K562 (cell line): Measurements from ENCODE around the gene PPIC. TPM values are rescaled to one million over a fixed set of nuclear protein-coding genes. Genes with fewer than 3 reads are reported as not detected.

Experiments
- ATAC-seq: fragments of 200-7000 bp; cut with Tn5 transposase; 3 replicates; pipeline ENCODE4 v1.9.1; 2020; ENCODE audit warnings: moderate library complexity
- BruUV-seq: library from RNA; stranded (reverse); fragments of 400-500 nt; replicated peaks from 2 replicates; lab custom pipeline; 2021; lab: Mats Ljungman, UMichigan
- CTCF ChIA-PET: fragments of 300-600 bp; formaldehyde crosslinking; extraction: SDS; loops from one replicate; lab custom pipeline; 2021; ENCODE audit warnings: low intra/inter-chr PET ratio; lab: Yijun Ruan, JAX
- POLR2A ChIA-PET: fragments of 300-600, 350-650 bp; sonication (Branson Sonifier 250); formaldehyde crosslinking; extraction: SDS; loops from one replicate; lab custom pipeline; 2021; ENCODE audit warnings: antibody characterized with exemption, inconsistent platforms; lab: Yijun Ruan, JAX
- DNase-seq, 4 experiments: peaks; one replicate each; pipeline versions ENCODE4 v3.0.0 to v3.0.0-alpha.2; 2011 to 2018; ENCODE audit warnings: low spot score in 3 of 4, mixed read lengths in 3 of 4; ENCODE audit errors: extremely low read depth in 1 of 4
- FAIRE-seq: peaks from 2 replicates; lab custom pipeline; 2011; peaks lifted over from hg19 to GRCh38; lab: Jason Lieb, UNC
- H2AFZ ChIP-seq: 2 replicates; pipeline ENCODE4 v1.6.0; 2011; ENCODE audit warnings: low read depth, low read length, control low read depth, inconsistent platforms
- H3K27ac ChIP-seq: fragments of 200-600 bp; 3 replicates; pipeline ENCODE4 v1.8.0; 2011; ENCODE audit warnings: low read depth, mild to moderate bottlenecking, control low read depth, inconsistent platforms, low read length, moderate library complexity, mixed read lengths; ENCODE audit errors: extremely low read depth
- H3K27me3 ChIP-seq, 2 experiments: fragments of 300-600 bp in 1 of 2; 2 replicates in 1 of 2; 3 replicates in 1 of 2; pipeline versions ENCODE4 v1.6.0 to v1.8.0; 2011; ENCODE audit warnings: inconsistent platforms in 2 of 2, low read length in 2 of 2, mild to moderate bottlenecking in 1 of 2, mixed read lengths in 1 of 2, moderate library complexity in 1 of 2; ENCODE audit not compliant: control insufficient read depth in 2 of 2, insufficient read depth in 2 of 2
- H3K36me3 ChIP-seq: fragments of 300-600 bp; 3 replicates; pipeline ENCODE4 v1.8.0; 2011; ENCODE audit warnings: mild to moderate bottlenecking, low read length, inconsistent platforms; ENCODE audit not compliant: control insufficient read depth, insufficient read depth
- H3K4me1 ChIP-seq, 2 experiments: fragments of 200-600 bp in 1 of 2; replicated peaks in 1 of 2; 2 replicates in 1 of 2; 3 replicates in 1 of 2; pipeline versions ENCODE4 v1.5.1 to v1.8.0; 2011; ENCODE audit warnings: inconsistent platforms in 2 of 2, low read length in 2 of 2, mild to moderate bottlenecking in 1 of 2, mixed read lengths in 1 of 2, moderate library complexity in 1 of 2; ENCODE audit not compliant: control insufficient read depth in 2 of 2, insufficient read depth in 2 of 2
- H3K4me2 ChIP-seq: 2 replicates; pipeline ENCODE4 v1.6.1; 2011; ENCODE audit warnings: low read length, control low read depth, inconsistent platforms, mixed read lengths; ENCODE audit not compliant: insufficient read depth
- H3K4me3 ChIP-seq: fragments of 200-600 bp; sonication (generic), shearing (Covaris generic); 2 replicates; pipeline ENCODE4 v1.5.1; 2016; ENCODE audit warnings: control low read depth, inconsistent platforms
- H3K79me2 ChIP-seq: fragments of 200-600 bp; 3 replicates; pipeline ENCODE4 v1.8.0; 2011; ENCODE audit warnings: low read length, inconsistent platforms; ENCODE audit not compliant: control insufficient read depth, insufficient read depth
- H3K9ac ChIP-seq, 2 experiments: 2 replicates each; pipeline versions ENCODE4 v1.6.0 to v1.6.1; 2011; ENCODE audit warnings: low read depth in 2 of 2, low read length in 2 of 2, control low read depth in 1 of 2, inconsistent platforms in 1 of 2, mild to moderate bottlenecking in 1 of 2, mixed read lengths in 1 of 2; ENCODE audit not compliant: insufficient read depth in 1 of 2
- H3K9me1 ChIP-seq: one replicate; pipeline ENCODE4 v1.6.0; 2011; ENCODE audit warnings: inconsistent platforms, mild to moderate bottlenecking, low read length, moderate library complexity; ENCODE audit not compliant: control insufficient read depth, insufficient read depth
- H3K9me3 ChIP-seq: replicated peaks from 2 replicates; pipeline ENCODE4 v1.5.1; 2011; ENCODE audit warnings: low read depth, low read length, inconsistent platforms; ENCODE audit not compliant: control insufficient read depth, insufficient read depth
- H4K20me1 ChIP-seq: replicated peaks from 2 replicates; pipeline ENCODE4 v1.6.1; 2011; ENCODE audit warnings: low read length, inconsistent platforms, mixed read lengths; ENCODE audit not compliant: control insufficient read depth, insufficient read depth
- KAT7 ChIP-seq: sonication (generic); formaldehyde crosslinking; IDR thresholded peaks from 2 replicates; pipeline ENCODE4 v1.8.0; 2022; ENCODE audit warnings: missing genetic modification reagents, mild to moderate bottlenecking, borderline replicate concordance
- RBM39 ChIP-seq: fragments of 200-400 bp; formaldehyde crosslinking; optimal IDR thresholded peaks from 2 replicates; pipeline ENCODE3; 2018; ENCODE audit warnings: low read depth, low read length
- RNF2 ChIP-seq: sonication (generic); IDR thresholded peaks from 2 replicates; pipeline ENCODE4 v1.6.1; 2016
- RUNX1 ChIP-seq: sonication (generic); IDR thresholded peaks from 2 replicates; pipeline ENCODE4 v1.6.1; 2016; ENCODE audit warnings: antibody characterized with exemption, low read depth
- STAT5B ChIP-seq: fragments of 250-450 bp; sonication (Bioruptor Pico); IDR thresholded peaks from 2 replicates; pipeline ENCODE4 v1.8.0; 2021; ENCODE audit warnings: mild to moderate bottlenecking, inconsistent platforms
- ZC3H4 ChIP-seq: sonication (generic); formaldehyde crosslinking; IDR thresholded peaks from 2 replicates; pipeline ENCODE4 v1.9.0; 2021; ENCODE audit warnings: missing genetic modification reagents, borderline replicate concordance
- WGBS: fragments of 100-300 bp; shearing (Covaris generic); methylation state at CpG from one replicate; pipeline ENCODE4 v1.1.6; 2016; ENCODE audit warnings: low coverage, mixed read lengths; ENCODE audit not compliant: insufficient coverage; ENCODE audit errors: missing lambda C conversion rate; 5-methylcytosine and 5-hydroxymethylcytosine counted together
- in situ Hi-C: fragments of 300-500 bp; cut with MboI; formaldehyde crosslinking; loops from 4 replicates; pipeline ENCODE4 v1.15.0; 2018; ENCODE audit warnings: inconsistent platforms, mixed read lengths
- intact Hi-C: fragments of 100-400 bp; cut with micrococcal nuclease; formaldehyde crosslinking; loops from 2 replicates; pipeline ENCODE4 v1.14.2; 2022
- polyA plus RNA-seq, 8 experiments: library from polyadenylated mRNA; depleted of rRNA in 4 of 8; stranded (reverse) in 5 of 8; unstranded in 3 of 8; fragments of >200 nt; fragmentation: Nextera tagmentation in 2 of 8; fragmentation: Illumina TruSeq in 1 of 8; extraction: Ambion mirVana in 2 of 8; extraction: Trizol in 1 of 8; gene quantifications; 2 replicates each; pipeline versions ENCODE4 v1.2.1 to v1.2.3, GENCODE V29; 2011 to 2014; ENCODE audit warnings: inconsistent platforms in 1 of 8, missing spikeins in 1 of 8
- total RNA-seq, 7 experiments: library from RNA; depleted of rRNA in 6 of 7; stranded (reverse); fragments of >200 nt in 6 of 7; fragmentation: Illumina TruSeq in 2 of 7; extraction: Trizol in 2 of 7; gene quantifications; 2 replicates each; pipeline versions ENCODE4 v1.2.1 to v1.2.3, GENCODE V29; 2011 to 2021; ENCODE audit warnings: low replicate concordance in 1 of 7
- TF ChIP-seq, protein P1 (sequence below): sonication (generic); formaldehyde crosslinking; IDR thresholded peaks from 2 replicates; pipeline ENCODE4 v1.8.1; 2022; ENCODE audit warnings: missing genetic modification reagents
- TF ChIP-seq, protein P2 (sequence below): fragments of 200-800 bp; sonication (Bioruptor generic); IDR thresholded peaks from 2 replicates; pipeline ENCODE4 v1.6.1; 2017; ENCODE audit warnings: missing genetic modification characterization, missing compliant biosample characterization
- TF ChIP-seq, protein P3 (sequence below): IDR thresholded peaks from 2 replicates; pipeline ENCODE4 v1.6.1; 2012; ENCODE audit warnings: low read depth, low read length, improper control_type of control experiment, borderline replicate concordance
- TF ChIP-seq, protein P4 (sequence below): sonication (generic); formaldehyde crosslinking; IDR thresholded peaks from 2 replicates; pipeline ENCODE4 v1.8.0; 2023; ENCODE audit warnings: missing genetic modification reagents, mild to moderate bottlenecking, borderline replicate concordance

Gene PPIC
- total and polyA plus RNA-seq, 9 of the 15 experiments (the other 6 are each of a cell fraction or from before 2014, with no cell fraction given): 1.3 to 4.5 (median 2.8) TPM

DNA sequence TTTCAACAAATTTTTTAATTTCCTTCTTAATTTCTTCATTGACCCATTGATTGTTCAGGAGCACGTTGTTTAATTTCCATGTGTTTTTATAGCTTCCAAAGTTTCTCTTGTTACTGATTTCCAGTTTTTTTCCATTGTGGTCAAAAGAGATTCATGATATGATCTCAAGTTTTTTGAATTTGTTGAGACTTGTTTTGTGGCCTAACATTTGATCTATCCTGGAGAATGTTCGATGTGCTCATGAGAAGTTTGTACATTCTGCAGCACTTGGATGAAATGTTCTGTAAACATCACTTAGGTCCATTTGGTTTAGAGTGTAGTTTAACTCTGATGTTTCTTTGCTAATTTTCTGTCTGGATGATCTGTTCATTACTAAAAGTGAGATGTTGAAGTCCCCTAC is 14.7 kb upstream of the PPIC start (continued):
- TF ChIP-seq RBM39: no peak
- TF ChIP-seq, protein P1, sequence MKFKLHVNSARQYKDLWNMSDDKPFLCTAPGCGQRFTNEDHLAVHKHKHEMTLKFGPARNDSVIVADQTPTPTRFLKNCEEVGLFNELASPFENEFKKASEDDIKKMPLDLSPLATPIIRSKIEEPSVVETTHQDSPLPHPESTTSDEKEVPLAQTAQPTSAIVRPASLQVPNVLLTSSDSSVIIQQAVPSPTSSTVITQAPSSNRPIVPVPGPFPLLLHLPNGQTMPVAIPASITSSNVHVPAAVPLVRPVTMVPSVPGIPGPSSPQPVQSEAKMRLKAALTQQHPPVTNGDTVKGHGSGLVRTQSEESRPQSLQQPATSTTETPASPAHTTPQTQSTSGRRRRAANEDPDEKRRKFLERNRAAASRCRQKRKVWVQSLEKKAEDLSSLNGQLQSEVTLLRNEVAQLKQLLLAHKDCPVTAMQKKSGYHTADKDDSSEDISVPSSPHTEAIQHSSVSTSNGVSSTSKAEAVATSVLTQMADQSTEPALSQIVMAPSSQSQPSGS (CRISPR knock-in tag): no peak
- TF ChIP-seq, all 486 proteins: peak for 0

DNA sequence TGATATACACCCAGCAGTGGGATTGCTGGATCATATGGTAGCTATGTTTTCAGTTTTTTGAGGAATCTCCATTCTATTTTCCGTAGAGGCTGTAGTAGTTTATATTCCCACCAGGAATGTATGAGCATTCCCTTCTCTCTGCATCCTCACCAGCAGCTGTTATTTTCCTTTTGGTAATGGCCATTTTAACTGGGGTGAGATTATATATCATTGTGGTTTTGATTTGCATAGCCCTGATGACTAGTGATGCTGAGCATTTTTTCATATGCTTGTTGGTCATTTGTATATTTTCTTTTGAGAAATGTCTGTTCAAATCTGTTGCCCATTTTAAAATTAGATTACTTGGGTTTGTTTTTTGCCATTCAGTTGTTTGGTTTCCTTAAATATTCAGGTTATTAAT is 11.2 kb upstream of the PPIC start:
- no TSS peak for BruUV-seq
- Histone ChIP-seq H3K4me3 (no peak overlapping the region), H3K27ac (no peak overlapping the region), H3K4me1 (no peaks in the 10 kb centered on the region), H3K9me3 (no peaks in the 10 kb centered on the region), H3K27me3 (peaks cover 0 to 8% of the 10 kb centered on the region in 2 experiments; a peak in 1 of 5 replicates), H3K9ac (no peak overlapping the region), H4K20me1 (no peaks in the 10 kb centered on the region), H3K9me1 (no peaks in the 10 kb centered on the region), H3K4me2 (no peak overlapping the region), H2AFZ (no peak overlapping the region), H3K79me2 (no peaks in the 10 kb centered on the region), H3K36me3 (no peaks in the 10 kb centered on the region)
- FAIRE-seq: no peak
- intact Hi-C loops: no loop called here
- POLR2A ChIA-PET: no interaction called here
- CTCF ChIA-PET: no interaction called here
- in situ Hi-C loops: no loop called here
- ATAC-seq: no peak
- WGBS: 13% methylated on average over 1 of the region's 1 CpG
- DNase-seq: no peak
- TF ChIP-seq RNF2 (no peak), RUNX1 (no peak), KAT7 (CRISPR knock-in tag) (no peak), ZC3H4 (CRISPR knock-in tag) (no peak), STAT5B (CRISPR knock-in tag) (no peak)
- TF ChIP-seq, protein P2, sequence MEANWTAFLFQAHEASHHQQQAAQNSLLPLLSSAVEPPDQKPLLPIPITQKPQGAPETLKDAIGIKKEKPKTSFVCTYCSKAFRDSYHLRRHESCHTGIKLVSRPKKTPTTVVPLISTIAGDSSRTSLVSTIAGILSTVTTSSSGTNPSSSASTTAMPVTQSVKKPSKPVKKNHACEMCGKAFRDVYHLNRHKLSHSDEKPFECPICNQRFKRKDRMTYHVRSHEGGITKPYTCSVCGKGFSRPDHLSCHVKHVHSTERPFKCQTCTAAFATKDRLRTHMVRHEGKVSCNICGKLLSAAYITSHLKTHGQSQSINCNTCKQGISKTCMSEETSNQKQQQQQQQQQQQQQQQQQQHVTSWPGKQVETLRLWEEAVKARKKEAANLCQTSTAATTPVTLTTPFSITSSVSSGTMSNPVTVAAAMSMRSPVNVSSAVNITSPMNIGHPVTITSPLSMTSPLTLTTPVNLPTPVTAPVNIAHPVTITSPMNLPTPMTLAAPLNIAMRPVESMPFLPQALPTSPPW (CRISPR knock-in tag): no peak
- TF ChIP-seq, protein P3, sequence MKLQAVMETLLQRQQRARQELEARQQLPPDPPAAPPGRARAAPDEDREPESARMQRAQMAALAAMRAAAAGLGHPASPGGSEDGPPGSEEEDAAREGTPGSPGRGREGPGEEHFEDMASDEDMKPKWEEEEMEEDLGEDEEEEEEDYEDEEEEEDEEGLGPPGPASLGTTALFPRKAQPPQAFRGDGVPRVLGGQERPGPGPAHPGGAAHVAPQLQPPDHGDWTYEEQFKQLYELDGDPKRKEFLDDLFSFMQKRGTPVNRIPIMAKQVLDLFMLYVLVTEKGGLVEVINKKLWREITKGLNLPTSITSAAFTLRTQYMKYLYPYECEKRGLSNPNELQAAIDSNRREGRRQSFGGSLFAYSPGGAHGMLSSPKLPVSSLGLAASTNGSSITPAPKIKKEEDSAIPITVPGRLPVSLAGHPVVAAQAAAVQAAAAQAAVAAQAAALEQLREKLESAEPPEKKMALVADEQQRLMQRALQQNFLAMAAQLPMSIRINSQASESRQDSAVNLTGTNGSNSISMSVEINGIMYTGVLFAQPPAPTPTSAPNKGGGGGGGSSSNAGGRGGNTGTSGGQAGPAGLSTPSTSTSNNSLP: no peak
- TF ChIP-seq, protein P4, sequence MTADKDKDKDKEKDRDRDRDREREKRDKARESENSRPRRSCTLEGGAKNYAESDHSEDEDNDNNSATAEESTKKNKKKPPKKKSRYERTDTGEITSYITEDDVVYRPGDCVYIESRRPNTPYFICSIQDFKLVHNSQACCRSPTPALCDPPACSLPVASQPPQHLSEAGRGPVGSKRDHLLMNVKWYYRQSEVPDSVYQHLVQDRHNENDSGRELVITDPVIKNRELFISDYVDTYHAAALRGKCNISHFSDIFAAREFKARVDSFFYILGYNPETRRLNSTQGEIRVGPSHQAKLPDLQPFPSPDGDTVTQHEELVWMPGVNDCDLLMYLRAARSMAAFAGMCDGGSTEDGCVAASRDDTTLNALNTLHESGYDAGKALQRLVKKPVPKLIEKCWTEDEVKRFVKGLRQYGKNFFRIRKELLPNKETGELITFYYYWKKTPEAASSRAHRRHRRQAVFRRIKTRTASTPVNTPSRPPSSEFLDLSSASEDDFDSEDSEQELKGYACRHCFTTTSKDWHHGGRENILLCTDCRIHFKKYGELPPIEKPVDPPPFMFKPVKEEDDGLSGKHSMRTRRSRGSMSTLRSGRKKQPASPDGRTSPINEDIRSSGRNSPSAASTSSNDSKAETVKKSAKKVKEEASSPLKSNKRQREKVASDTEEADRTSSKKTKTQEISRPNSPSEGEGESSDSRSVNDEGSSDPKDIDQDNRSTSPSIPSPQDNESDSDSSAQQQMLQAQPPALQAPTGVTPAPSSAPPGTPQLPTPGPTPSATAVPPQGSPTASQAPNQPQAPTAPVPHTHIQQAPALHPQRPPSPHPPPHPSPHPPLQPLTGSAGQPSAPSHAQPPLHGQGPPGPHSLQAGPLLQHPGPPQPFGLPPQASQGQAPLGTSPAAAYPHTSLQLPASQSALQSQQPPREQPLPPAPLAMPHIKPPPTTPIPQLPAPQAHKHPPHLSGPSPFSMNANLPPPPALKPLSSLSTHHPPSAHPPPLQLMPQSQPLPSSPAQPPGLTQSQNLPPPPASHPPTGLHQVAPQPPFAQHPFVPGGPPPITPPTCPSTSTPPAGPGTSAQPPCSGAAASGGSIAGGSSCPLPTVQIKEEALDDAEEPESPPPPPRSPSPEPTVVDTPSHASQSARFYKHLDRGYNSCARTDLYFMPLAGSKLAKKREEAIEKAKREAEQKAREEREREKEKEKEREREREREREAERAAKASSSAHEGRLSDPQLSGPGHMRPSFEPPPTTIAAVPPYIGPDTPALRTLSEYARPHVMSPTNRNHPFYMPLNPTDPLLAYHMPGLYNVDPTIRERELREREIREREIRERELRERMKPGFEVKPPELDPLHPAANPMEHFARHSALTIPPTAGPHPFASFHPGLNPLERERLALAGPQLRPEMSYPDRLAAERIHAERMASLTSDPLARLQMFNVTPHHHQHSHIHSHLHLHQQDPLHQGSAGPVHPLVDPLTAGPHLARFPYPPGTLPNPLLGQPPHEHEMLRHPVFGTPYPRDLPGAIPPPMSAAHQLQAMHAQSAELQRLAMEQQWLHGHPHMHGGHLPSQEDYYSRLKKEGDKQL (CRISPR knock-in tag): no peak
